Measurements from ENCODE around the gene KTI12.

- TF ChIP-seq POLR2A (IDR thresholded peaks at IDR 0.05) (no peak), CTCF (IDR thresholded peaks at IDR 0.05) (no peak)
Observed at GRCh38 chr1:52041551-52042185, 8.1 kb upstream of the KTI12 start.
